ENCODE data around the gene UGT2A1. TPM values are rescaled to one million over a fixed set of nuclear protein-coding genes. Genes with fewer than 3 reads are reported as not detected.
"Not testable (repeated sequence)": the region's sequence is repeated elsewhere in the genome, so short reads cannot be mapped to it uniquely, and the experiment has no call there.

UGT2A1 gene
- not detected in 2 replicates for total RNA-seq

GRCh38 chr4:69653147-69653546 lies at the start of gene UGT2A1:
TSS of gene UGT2A1 (minus strand) at chr4:69653247. CDS start at chr4:69647644, 5,603 bp downstream.
- intact Hi-C loops (cut with micrococcal nuclease): no loop called here

DNA sequence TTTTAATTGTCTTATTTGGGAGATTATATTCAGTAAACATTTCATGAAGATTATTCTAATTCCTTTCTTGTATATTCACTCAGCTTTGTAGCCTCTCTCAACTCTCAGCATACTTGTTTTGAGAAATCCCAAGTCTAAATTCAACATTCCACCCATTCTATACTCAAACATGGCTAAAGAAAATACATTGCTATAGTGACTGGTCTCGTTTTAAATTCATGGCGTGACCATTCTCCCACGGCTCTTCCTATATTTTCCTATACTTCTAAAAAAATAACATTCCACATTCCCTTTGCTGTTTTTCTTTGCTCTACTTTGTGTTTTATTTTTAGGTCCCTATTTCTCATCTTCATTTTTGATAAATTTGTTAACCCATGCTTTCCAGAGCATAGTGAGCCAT lies 49.2 kb upstream of the UGT2A1 start:
- intact Hi-C loops (cut with micrococcal nuclease): no loop called here

- intact Hi-C loops (cut with micrococcal nuclease): no loop called here
These were observed 48.6 kb upstream of the UGT2A1 start for GRCh38 chr4:69701696-69702095.

DNA sequence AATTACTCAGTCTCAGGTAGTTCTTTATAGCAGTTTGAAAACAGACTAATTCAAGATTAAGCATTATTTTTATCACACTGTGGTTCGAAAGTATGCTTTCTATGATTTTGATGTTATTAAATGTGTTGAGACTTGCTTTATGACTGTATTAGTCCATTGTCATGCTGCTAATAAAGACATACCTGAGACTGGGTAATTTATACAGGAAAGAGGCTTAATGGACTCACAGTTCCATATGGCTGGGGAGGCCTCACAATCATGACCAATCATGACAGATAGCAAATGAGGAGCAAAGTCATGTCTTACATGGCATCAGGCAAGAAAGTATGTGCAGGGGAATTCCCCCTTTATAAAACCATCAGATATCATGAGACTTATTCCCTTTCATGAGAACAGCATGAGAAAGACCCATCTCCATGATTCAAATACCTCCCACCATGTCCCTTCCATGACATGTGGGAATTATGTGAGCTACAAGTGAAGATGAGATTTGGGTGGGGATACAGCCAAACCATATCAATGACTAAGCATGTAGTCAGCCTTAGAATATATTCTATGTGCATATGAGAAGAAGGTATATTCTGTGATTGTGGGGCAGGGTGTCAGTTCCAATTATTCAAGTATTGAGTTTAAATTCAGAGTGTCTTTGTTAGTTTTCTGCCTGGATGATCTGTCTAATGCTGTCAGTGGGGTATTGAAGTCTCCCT lies 44.6 kb upstream of the UGT2A1 start:
- intact Hi-C loops (cut with micrococcal nuclease): no loop called here

GRCh38 chr4:69689599-69689998 lies 36.6 kb upstream of the UGT2A1 start:
- intact Hi-C loops (cut with micrococcal nuclease): loop anchor here (1.0 to 5.0 kb wide), 8 partner anchors 71 to 870 kb away; partner anchors contain the start of gene SULT1B1

GRCh38 chr4:69684804-69685203 lies 31.8 kb upstream of the UGT2A1 start:
- intact Hi-C loops (cut with micrococcal nuclease): loop anchor here (5.0 kb wide), 1 partner anchor 368 kb away; no protein-coding TSS in a partner anchor

DNA sequence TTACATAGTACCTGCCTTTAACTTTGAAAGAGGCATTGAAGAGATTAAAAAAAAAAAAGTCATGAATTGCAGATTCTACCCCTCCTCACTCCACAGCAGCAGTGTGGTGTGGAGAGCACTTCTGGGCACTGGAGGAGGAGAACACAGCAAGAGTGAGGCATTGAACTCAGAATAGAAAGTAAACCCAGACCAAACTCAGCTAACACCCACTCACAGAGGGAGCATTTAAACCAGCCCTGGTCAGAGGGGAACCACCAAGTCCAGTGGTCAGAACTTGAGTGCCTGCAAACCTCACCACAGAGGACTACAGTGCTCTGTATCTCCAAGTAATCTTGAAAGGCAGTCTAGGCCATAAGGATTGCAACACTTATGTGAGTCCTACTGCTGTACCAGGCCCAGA lies 15.6 kb upstream of the UGT2A1 start:
- intact Hi-C loops (cut with micrococcal nuclease): no loop called here

GRCh38 chr4:69664009-69664408 lies 11.0 kb upstream of the UGT2A1 start:
- intact Hi-C loops (cut with micrococcal nuclease): not testable (repeated sequence)

DNA sequence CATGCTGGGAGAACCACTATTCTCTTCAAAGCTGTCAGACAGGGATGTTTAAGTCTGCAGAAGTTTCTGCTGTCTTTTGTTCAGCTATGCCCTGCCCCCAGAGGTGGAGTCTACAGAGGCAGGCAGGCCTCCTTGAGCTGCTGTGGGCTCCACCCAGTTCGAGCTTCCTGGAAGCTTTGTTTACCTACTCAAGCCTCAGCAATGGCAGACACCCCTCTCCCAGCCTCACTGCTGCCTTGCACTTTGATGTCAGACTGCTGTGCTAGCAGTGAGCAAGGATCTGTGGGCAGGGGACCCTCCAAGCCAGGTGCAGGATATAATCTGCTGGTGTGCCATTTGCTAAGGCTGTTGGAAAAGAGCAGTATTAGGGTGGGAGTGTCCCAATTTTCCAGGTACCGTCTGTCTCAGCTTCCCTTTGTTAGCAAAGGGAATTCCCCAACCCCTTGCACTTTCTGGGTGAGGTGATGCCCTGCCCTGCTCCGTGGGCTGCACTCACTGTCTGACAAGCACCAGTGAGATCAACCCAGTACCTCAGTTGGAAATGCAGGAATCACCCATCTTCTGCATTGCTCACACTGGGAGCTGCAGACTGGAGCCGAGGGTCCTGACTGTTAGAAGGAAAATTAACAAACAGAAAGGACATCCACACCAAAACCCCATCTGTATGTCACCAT lies 8.2 kb upstream of the UGT2A1 start:
- intact Hi-C loops (cut with micrococcal nuclease): not testable (repeated sequence)

GRCh38 chr4:69658133-69658532 lies 5.1 kb upstream of the UGT2A1 start:
- intact Hi-C loops (cut with micrococcal nuclease): no loop called here

GRCh38 chr4:69656653-69657158 lies 3.7 kb upstream of the UGT2A1 start:
- intact Hi-C loops (cut with micrococcal nuclease): no loop called here

DNA sequence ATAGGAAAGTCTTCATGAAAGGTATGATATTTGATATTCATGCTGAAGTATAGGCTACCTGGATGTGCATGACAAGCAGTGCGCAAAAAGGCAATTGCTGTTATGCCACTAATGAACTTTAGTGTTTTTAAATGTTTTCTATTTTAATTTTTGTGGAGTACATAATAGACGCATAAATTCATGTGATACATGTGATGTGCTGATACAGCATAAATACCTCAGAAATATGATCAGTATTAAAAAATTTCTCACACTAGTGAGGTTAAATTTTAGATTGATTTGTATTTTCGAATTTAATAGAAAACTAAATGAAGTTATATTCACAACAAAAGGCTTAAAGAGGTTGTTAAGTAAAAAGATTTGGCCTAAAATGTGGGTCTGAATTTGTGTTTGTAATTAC lies 2.2 kb downstream of the UGT2A1 start:
- intact Hi-C loops (cut with micrococcal nuclease): no loop called here

DNA sequence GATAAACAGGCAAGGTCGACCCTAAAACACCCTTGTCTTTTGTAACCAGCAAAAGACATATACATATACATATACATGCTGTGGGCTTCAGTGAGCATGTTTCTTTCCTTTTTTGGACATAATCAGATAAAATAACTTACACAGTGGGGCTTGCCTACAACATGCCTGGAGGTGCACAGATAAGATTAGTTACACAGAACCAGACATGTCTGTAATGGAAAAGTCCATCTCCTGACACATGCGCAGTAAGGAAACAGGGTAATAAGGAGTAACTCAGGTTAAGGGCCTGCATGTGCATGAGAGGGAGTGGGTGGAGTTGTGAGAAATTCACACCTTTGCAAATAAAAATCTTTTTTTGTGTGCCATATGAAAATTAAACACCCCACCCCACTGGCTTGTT lies 3.4 kb downstream of the UGT2A1 start:
- intact Hi-C loops (cut with micrococcal nuclease): no loop called here

GRCh38 chr4:69649207-69649606 lies 3.8 kb downstream of the UGT2A1 start:
- intact Hi-C loops (cut with micrococcal nuclease): no loop called here

- intact Hi-C loops (cut with micrococcal nuclease): no loop called here
These were observed 10.1 kb downstream of the UGT2A1 start for GRCh38 chr4:69642961-69643360.

DNA sequence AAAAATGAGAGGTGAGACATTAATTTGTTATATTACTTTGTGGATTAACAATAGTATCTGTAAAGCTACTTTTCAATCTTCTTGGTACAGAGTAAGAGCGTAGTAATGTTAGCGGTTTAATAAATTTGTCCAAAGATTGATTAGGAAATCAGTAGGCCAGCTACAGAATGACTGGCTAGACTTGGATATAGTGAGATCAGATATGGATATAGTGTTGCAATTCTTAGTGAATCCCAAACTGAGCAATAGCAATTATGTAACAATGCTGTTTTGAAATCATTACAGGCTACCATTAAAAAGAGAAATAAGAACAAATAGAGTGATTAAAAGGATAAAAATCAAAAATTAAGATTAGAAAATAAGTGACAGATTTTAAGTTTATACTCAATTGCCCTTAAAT lies 12.8 kb downstream of the UGT2A1 start:
- intact Hi-C loops (cut with micrococcal nuclease): no loop called here

DNA sequence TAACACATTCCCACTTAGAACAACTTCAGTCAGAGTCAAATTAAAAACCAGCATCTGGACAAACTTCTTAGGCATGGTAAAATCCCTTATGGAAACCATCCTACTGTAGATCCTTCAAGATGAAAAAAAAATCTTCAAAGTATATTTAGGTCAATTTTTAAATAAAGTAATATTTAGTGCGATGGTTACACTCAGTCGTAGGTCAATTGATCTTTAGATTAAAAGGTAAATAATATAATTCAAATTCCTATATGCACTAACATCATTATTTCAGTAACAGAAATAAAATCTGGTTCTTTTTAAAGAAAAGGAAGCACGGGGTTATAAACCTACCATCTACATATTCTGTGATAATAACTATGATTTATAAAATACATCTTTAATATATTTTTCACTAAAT lies 13.5 kb downstream of the UGT2A1 start, which contains the start of gene UGT2A2:
Gene UGT2A2, minus strand, starts transcription at position 101 of the 400 bp plus-strand sequence. Its CDS starts 2 bp downstream, at position 99.
- intact Hi-C loops (cut with micrococcal nuclease): no loop called here

- intact Hi-C loops (cut with micrococcal nuclease): loop anchor here (2.0 kb wide), 1 partner anchor 298 kb away; no protein-coding TSS in a partner anchor
These were observed 35.9 kb downstream of the UGT2A1 start for GRCh38 chr4:69617083-69617694.

- intact Hi-C loops (cut with micrococcal nuclease): no loop called here
These were observed 42.6 kb downstream of the UGT2A1 start for GRCh38 chr4:69610484-69610883.

DNA sequence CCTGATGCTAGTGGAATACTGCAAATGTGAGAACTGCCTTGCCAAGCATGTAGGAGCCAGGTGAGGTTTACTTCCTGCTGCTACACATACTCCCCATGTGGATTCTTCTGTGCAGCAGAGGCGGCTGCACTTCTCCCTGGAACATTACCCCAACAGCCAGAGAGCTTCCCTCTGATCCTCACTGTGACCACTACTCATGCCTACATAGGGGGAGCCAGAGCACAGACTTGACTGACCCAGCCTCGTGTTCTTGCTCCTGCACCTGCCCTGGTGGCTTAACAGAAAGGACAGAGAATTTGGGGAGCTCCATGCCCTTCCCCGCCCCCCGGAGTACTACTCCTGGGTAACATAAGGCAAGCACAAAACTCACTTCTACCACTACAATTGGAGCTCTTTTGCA lies 52.0 kb downstream of the UGT2A1 start:
- intact Hi-C loops (cut with micrococcal nuclease): no loop called here

DNA sequence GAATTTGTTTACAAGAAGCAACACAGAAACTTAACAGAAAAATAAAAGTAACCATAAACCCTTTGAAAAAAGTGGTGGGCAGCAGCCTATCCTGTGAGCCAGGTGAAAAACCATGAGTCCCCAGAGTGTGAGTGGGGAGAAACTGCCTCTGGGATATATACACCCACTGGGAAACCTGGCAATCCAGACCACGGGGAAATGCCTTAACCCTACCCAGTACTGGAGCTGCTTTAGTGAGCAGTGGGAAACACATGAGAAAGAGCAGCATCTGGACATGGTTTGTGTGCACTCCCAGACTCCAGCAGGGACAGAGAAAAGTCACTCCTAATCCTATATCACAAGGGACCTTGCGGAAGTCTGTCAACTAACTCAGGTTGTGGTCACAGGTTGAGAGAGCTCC lies 53.0 kb downstream of the UGT2A1 start:
- intact Hi-C loops (cut with micrococcal nuclease): no loop called here

GRCh38 chr4:69594382-69594781 lies 58.7 kb downstream of the UGT2A1 start:
- intact Hi-C loops (cut with micrococcal nuclease): no loop called here

All from T-helper 1 cell treated with Interleukin-12 subunit alpha and Interleukin-12 subunit beta and Interleukin-4 antibody, amounts not matched to agents 30 ng/mL and 1 ng/mL, for 36 hours (primary cell).